HL-60 (cell line): Measurements from ENCODE around the gene ESPNL.

Source experiments
- CTCF ChIP-seq: IDR thresholded peaks from one replicate; pipeline ENCODE4 v1.5.1; 2011; ENCODE audit warnings: low read length, control low read depth, inconsistent platforms; ENCODE audit not compliant: insufficient read depth
- REST ChIP-seq: IDR thresholded peaks from 2 replicates; pipeline ENCODE4 v1.6.1; 2012; ENCODE audit warnings: low read depth; ENCODE audit not compliant: insufficient replicate concordance

- no peak for TF ChIP-seq CTCF
- no peak for TF ChIP-seq REST
Measured at GRCh38 chr2:238103465-238104225, 3.5 kb downstream of the ESPNL start.
